SK-N-SH (cell line): ENCODE measurements around the gene CCDC172.

Experiments
- EP300 ChIP-seq, 2 experiments: IDR thresholded peaks; 2 replicates each; pipeline versions ENCODE4 v1.4.0 to v1.6.1; 2012; ENCODE audit warnings: borderline replicate concordance in 1 of 2, low read depth in 1 of 2, low read length in 1 of 2
- TAF1 ChIP-seq: IDR thresholded peaks from 2 replicates; pipeline ENCODE4 v1.6.1; 2012; ENCODE audit warnings: low read depth, mild to moderate bottlenecking, low read length, moderate library complexity, borderline replicate concordance
- TF ChIP-seq, protein P1 (sequence below): fragments of 200-600 bp; sonication (generic); IDR thresholded peaks from 2 replicates; pipeline ENCODE4 v1.6.1; 2017; ENCODE audit warnings: antibody characterized with exemption, mild to moderate bottlenecking, moderate library complexity
- TF ChIP-seq, protein P2 (sequence below): IDR thresholded peaks from 2 replicates; pipeline ENCODE4 v1.6.1; 2012; ENCODE audit warnings: mild to moderate bottlenecking, low read depth, low read length, moderate library complexity
- TF ChIP-seq, protein P3 (sequence below): IDR thresholded peaks from 2 replicates; pipeline ENCODE4 v1.4.0; 2012; ENCODE audit warnings: low read depth

DNA sequence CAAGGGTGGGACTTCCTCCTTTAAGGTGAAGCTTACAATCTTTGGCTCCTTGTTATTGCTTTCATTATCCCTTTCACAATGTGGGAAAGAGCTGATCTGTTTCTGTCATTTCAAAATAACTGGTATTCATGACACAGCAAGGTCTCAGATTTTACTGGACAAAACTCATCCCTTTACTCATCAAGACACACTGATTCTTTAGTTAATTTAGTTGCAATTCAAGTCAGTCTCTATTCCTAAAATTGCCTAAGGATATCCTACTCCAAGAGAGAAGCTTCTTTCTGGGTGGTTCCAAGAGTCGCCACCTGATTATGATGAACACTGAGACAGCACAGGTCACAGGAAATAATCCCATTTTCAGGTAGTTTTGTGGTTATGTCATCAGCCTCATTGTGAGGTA, 97.6 kb downstream of the CCDC172 start:
- TF ChIP-seq, protein P1, sequence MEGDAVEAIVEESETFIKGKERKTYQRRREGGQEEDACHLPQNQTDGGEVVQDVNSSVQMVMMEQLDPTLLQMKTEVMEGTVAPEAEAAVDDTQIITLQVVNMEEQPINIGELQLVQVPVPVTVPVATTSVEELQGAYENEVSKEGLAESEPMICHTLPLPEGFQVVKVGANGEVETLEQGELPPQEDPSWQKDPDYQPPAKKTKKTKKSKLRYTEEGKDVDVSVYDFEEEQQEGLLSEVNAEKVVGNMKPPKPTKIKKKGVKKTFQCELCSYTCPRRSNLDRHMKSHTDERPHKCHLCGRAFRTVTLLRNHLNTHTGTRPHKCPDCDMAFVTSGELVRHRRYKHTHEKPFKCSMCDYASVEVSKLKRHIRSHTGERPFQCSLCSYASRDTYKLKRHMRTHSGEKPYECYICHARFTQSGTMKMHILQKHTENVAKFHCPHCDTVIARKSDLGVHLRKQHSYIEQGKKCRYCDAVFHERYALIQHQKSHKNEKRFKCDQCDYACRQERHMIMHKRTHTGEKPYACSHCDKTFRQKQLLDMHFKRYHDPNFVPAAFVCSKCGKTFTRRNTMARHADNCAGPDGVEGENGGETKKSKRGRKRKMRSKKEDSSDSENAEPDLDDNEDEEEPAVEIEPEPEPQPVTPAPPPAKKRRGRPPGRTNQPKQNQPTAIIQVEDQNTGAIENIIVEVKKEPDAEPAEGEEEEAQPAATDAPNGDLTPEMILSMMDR = no peak
- TF ChIP-seq, protein P2, sequence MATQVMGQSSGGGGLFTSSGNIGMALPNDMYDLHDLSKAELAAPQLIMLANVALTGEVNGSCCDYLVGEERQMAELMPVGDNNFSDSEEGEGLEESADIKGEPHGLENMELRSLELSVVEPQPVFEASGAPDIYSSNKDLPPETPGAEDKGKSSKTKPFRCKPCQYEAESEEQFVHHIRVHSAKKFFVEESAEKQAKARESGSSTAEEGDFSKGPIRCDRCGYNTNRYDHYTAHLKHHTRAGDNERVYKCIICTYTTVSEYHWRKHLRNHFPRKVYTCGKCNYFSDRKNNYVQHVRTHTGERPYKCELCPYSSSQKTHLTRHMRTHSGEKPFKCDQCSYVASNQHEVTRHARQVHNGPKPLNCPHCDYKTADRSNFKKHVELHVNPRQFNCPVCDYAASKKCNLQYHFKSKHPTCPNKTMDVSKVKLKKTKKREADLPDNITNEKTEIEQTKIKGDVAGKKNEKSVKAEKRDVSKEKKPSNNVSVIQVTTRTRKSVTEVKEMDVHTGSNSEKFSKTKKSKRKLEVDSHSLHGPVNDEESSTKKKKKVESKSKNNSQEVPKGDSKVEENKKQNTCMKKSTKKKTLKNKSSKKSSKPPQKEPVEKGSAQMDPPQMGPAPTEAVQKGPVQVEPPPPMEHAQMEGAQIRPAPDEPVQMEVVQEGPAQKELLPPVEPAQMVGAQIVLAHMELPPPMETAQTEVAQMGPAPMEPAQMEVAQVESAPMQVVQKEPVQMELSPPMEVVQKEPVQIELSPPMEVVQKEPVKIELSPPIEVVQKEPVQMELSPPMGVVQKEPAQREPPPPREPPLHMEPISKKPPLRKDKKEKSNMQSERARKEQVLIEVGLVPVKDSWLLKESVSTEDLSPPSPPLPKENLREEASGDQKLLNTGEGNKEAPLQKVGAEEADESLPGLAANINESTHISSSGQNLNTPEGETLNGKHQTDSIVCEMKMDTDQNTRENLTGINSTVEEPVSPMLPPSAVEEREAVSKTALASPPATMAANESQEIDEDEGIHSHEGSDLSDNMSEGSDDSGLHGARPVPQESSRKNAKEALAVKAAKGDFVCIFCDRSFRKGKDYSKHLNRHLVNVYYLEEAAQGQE = no peak
- TF ChIP-seq TAF1 (no peak), EP300 (IDR thresholded peaks at IDR 0.05; ENCODE audit: borderline replicate concordance in 1 of 2, low read depth in 1 of 2, low read length in 1 of 2) (no peak)
- TF ChIP-seq, protein P3, sequence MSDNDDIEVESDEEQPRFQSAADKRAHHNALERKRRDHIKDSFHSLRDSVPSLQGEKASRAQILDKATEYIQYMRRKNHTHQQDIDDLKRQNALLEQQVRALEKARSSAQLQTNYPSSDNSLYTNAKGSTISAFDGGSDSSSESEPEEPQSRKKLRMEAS = no peak
